Gastroesophageal sphincter (tissue), 3 donors: ENCODE measurements around the gene MYO19.

Experiments used
- CTCF ChIP-seq, 4 experiments: fragments of 200-600 bp in 2 of 4; fragments of 450-650 bp in 2 of 4; sonication (generic) in 1 of 4; IDR thresholded peaks; one replicate each; pipeline ENCODE4 v1.5.1; 2017 to 2019; ENCODE audit warnings: antibody characterized with exemption in 4 of 4, mild to moderate bottlenecking in 2 of 4, moderate library complexity in 2 of 4
- POLR2AphosphoS5 ChIP-seq: sonication (generic); formaldehyde crosslinking; IDR thresholded peaks from one replicate; pipeline ENCODE4 v1.6.1; 2017; ENCODE audit warnings: antibody characterized with exemption

GRCh38 chr17:36494674-36495073, 40.0 kb downstream of the MYO19 start:
- TF ChIP-seq POLR2AphosphoS5 (no peak), CTCF (IDR thresholded peaks at IDR 0.05) (no peak)
